Skeletal muscle tissue (tissue), 4 donors: ENCODE measurements around the gene MGAT4A. TPM values are rescaled to one million over a fixed set of nuclear protein-coding genes. Genes with fewer than 3 reads are reported as not detected.

ENCODE experiments used
- H3K27ac ChIP-seq: one replicate; pipeline ENCODE4 v1.7.0; 2013; ENCODE audit warnings: mild to moderate bottlenecking, low read depth, low read length, inconsistent platforms
- H3K27me3 ChIP-seq, 3 donors: one replicate each; pipeline ENCODE4 v1.7.0; 2013; ENCODE audit warnings: low read length in 3 of 3; ENCODE audit not compliant: control insufficient read depth in 3 of 3, insufficient read depth in 3 of 3
- H3K36me3 ChIP-seq, 3 donors: one replicate each; pipeline ENCODE4 v1.7.0; 2013; ENCODE audit warnings: low read length in 3 of 3; ENCODE audit not compliant: control insufficient read depth in 3 of 3, insufficient read depth in 3 of 3
- H3K4me1 ChIP-seq, 3 donors: one replicate each; pipeline ENCODE4 v1.7.0; 2013; ENCODE audit warnings: low read length in 3 of 3, mild to moderate bottlenecking in 3 of 3; ENCODE audit not compliant: control insufficient read depth in 3 of 3, insufficient read depth in 3 of 3
- H3K4me3 ChIP-seq, 3 donors: one replicate each; pipeline ENCODE4 v1.7.0; 2013; ENCODE audit warnings: low read length in 3 of 3
- H3K9ac ChIP-seq, 3 donors: one replicate each; pipeline ENCODE4 v1.7.0; 2013; ENCODE audit warnings: low read length in 3 of 3, mild to moderate bottlenecking in 3 of 3, moderate library complexity in 2 of 3, low read depth in 1 of 3
- H3K9me3 ChIP-seq, 3 donors: one replicate each; pipeline ENCODE4 v1.7.0; 2013; ENCODE audit warnings: low read length in 3 of 3; ENCODE audit not compliant: control insufficient read depth in 3 of 3
- total RNA-seq: library from RNA; depleted of rRNA; stranded (reverse); fragments of >200 nt; gene quantifications from one replicate; pipeline ENCODE4 v1.2.3, GENCODE V29; 2014
- donor health status: Osteomylitis.

Gene MGAT4A
- total RNA-seq, 1 donor from 2014 or later = 6.3 TPM

GRCh38 chr2:98650998-98651397 lies 79.9 kb downstream of the MGAT4A start:
- Histone ChIP-seq H3K36me3 (peaks cover 0 to 6% (median 6%) of the 10 kb centered on the region in 3 donors), H3K27me3 (no peaks in the 10 kb centered on the region), H3K9me3 (no peaks in the 10 kb centered on the region)

GRCh38 chr2:98649992-98650375 lies 80.9 kb downstream of the MGAT4A start:
- no peak overlapping the region for H3K4me3 ChIP-seq
- H3K27me3 ChIP-seq = no peaks in the 10 kb centered on the region
- no peaks in the 10 kb centered on the region for H3K4me1 ChIP-seq
- H3K9ac ChIP-seq = no peak overlapping the region
- H3K27ac ChIP-seq = no peak overlapping the region
- no peaks in the 10 kb centered on the region for H3K9me3 ChIP-seq
- peaks cover 0 to 6% (median 4%) of the 10 kb centered on the region in 3 donors for H3K36me3 ChIP-seq

More at GRCh38 chr2:98650998-98651397, 79.9 kb downstream of the MGAT4A start:
- Histone ChIP-seq H3K4me3 (no peak overlapping the region), H3K27ac (no peak overlapping the region), H3K4me1 (no peaks in the 10 kb centered on the region), H3K9ac (no peak overlapping the region)

GRCh38 chr2:98649135-98649991 lies 81.6 kb downstream of the MGAT4A start:
- H3K27ac ChIP-seq = no peak overlapping the region
- no peaks in the 10 kb centered on the region for H3K27me3 ChIP-seq
- no peak overlapping the region for H3K4me3 ChIP-seq
- H3K36me3 ChIP-seq = peaks cover 0 to 6% (median 3%) of the 10 kb centered on the region in 3 donors
- H3K9ac ChIP-seq = no peak overlapping the region
- no peaks in the 10 kb centered on the region for H3K4me1 ChIP-seq
- no peaks in the 10 kb centered on the region for H3K9me3 ChIP-seq

- no peak overlapping the region for H3K27ac ChIP-seq
- no peaks in the 10 kb centered on the region for H3K4me1 ChIP-seq
- no peaks in the 10 kb centered on the region for H3K9me3 ChIP-seq
- no peak overlapping the region for H3K9ac ChIP-seq
- no peaks in the 10 kb centered on the region for H3K27me3 ChIP-seq
- H3K4me3 ChIP-seq = no peak overlapping the region
- peaks cover 0 to 6% (median 3%) of the 10 kb centered on the region in 3 donors for H3K36me3 ChIP-seq
Measured at GRCh38 chr2:98648451-98648850, 82.5 kb downstream of the MGAT4A start.

- Histone ChIP-seq H3K36me3 (peaks cover 0 to 6% (median 4%) of the 10 kb centered on the region in 3 donors), H3K27ac (no peak overlapping the region), H3K4me1 (no peaks in the 10 kb centered on the region), H3K27me3 (no peaks in the 10 kb centered on the region), H3K9ac (no peak overlapping the region), H3K9me3 (no peaks in the 10 kb centered on the region), H3K4me3 (no peak overlapping the region)
Measured at GRCh38 chr2:98647636-98648035, 83.3 kb downstream of the MGAT4A start.

- no peak overlapping the region for H3K9ac ChIP-seq
- no peak overlapping the region for H3K4me3 ChIP-seq
- H3K27ac ChIP-seq = no peak overlapping the region
- H3K36me3 ChIP-seq = peaks cover 0 to 9% (median 6%) of the 10 kb centered on the region in 3 donors
- no peaks in the 10 kb centered on the region for H3K27me3 ChIP-seq
- H3K9me3 ChIP-seq = no peaks in the 10 kb centered on the region
- no peaks in the 10 kb centered on the region for H3K4me1 ChIP-seq
Measured at GRCh38 chr2:98643496-98644100, 87.3 kb downstream of the MGAT4A start.

- H3K4me1 ChIP-seq = no peaks in the 10 kb centered on the region
- H3K27ac ChIP-seq = no peak overlapping the region
- peaks cover 12 to 24% (median 16%) of the 10 kb centered on the region in 3 donors for H3K36me3 ChIP-seq
- no peaks in the 10 kb centered on the region for H3K27me3 ChIP-seq
- no peaks in the 10 kb centered on the region for H3K9me3 ChIP-seq
- no peak overlapping the region for H3K4me3 ChIP-seq
- H3K9ac ChIP-seq = no peak overlapping the region
Measured at GRCh38 chr2:98637401-98638147, 93.4 kb downstream of the MGAT4A start.

GRCh38 chr2:98634406-98635092 lies 96.4 kb downstream of the MGAT4A start:
- Histone ChIP-seq H3K27me3 (no peaks in the 10 kb centered on the region), H3K36me3 (peaks cover 17 to 21% (median 18%) of the 10 kb centered on the region in 3 donors), H3K4me1 (no peaks in the 10 kb centered on the region), H3K9ac (no peak overlapping the region), H3K9me3 (no peaks in the 10 kb centered on the region), H3K27ac (no peak overlapping the region), H3K4me3 (no peak overlapping the region)

GRCh38 chr2:98632351-98632750 lies 98.6 kb downstream of the MGAT4A start:
- Histone ChIP-seq H3K27ac (no peak overlapping the region), H3K4me3 (no peak overlapping the region), H3K27me3 (no peaks in the 10 kb centered on the region), H3K36me3 (peaks cover 12 to 19% (median 17%) of the 10 kb centered on the region in 3 donors), H3K9ac (no peak overlapping the region), H3K9me3 (no peaks in the 10 kb centered on the region), H3K4me1 (no peaks in the 10 kb centered on the region)
